CD4-positive, alpha-beta T cell treated with Interleukin-21 for 1 hour (primary cell): ENCODE results near the gene CS.
"Not testable (repeated sequence)": the region's sequence is repeated elsewhere in the genome, so short reads cannot be mapped to it uniquely, and the experiment has no call there.

Experiments
- DNase-seq: peaks from one replicate; pipeline ENCODE4 v3.0.0-alpha.2; 2020

Gene CS

DNA sequence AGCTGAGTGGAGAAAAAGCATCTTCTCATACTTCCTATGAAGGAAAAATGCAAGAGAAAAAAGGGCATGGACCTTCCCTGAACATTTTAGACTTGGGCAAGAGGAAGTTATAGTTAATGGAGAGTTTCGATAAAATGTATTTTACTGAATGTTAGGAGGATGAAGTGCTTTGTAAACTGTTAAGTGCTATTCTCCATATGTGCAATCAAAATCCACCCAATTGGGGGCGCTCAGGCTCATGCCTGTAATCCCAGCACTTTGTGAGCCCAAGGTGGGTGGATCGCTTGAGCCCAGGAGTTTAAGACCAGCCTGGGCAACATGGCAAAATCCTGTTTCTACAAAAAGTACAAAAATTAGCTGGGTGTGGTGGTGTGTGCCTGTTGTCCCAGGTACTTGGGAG, 17.5 kb upstream of the CS start:
- no peak for DNase-seq

DNA sequence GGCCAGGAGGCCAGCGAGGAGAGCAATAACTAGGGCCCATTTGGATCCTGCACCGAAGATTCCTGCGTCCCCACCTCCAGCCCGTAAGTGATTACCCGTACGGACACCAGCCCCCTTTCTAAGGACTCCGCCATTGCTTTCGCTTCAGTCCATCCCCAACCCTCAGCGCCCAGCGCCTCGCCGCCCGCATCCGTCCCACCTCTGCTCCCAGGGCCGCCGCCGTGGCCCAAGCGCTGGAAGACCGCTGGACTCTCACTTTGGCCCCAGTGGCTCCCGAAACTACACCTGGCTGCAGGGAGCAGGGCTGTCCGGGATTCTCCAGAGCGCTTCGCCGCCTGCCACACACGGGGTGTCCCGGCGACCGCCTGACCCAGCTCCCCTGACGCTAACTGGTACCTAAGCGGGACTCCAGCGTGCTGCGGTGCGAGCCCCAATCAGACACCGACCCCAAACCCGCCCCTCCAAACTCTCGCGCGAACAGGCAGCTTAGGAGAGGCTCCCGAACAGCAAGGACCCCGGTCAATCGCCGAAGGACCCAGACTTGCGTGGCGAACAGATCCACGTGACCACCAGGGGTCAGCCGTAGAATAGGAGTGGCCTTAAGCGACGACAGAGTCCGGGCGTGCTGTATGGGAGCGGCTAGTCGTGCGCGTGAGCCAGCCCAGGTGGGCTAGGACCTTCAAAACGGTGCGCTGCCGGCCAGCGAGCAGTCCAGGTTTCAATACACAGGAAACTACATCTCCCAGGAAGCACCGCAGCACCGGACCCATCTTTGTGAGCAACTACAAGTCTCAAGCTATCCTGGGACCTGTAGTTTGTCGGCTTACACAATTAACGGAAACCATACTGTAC, 15.7 kb upstream of the CS start, which contains the start of gene CNPY2:
CNPY2 (minus strand) TSS at position 367 of the 852 bp plus-strand sequence. CDS start 771 bp downstream, outside the sequence.
- DNase-seq: peak; percentile 96

DNA sequence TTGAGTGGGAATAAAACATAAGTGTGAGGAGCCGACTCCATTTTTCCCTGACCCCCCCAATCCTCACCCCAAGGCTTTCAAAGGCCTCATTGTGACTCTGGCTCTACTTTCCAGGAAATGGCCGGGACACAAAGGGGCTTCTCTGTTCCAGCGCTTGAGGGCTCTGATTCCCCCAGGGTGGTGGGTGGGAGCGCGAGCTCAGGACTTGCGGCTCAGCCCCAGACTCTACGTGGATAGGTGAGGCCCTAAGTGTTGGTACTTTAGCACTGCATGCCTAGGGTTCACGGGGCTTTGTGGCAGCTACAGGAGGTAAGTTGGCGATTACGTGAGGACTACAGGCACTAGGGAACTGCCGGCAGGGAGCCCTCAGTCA, 15.1 kb upstream of the CS start:
- DNase-seq: no peak

DNA sequence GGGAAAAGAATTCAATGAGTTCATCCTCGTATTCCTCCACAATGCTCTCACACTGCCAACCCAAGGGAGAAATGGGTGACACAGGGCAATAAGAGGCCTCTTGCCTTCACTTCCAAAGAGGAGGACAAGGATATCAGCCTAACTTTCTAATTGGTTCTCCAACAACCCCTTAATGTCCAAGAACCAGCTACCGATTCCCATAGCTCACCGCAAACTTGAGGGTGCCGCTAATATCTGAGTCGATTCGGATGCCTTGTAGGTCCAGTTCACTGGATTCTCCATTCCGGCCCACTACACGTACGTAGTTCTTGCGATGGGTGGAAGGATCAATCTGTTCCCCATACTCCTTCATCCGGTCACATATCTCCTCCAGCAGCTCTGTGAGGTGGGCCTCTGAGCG, 10.9 kb upstream of the CS start:
- DNase-seq: no peak

GRCh38 chr12:56308714-56309113, 8.6 kb upstream of the CS start:
- no peak for DNase-seq

GRCh38 chr12:56307221-56307965, 7.3 kb upstream of the CS start:
- no peak for DNase-seq

- no peak for DNase-seq
These were observed 4.9 kb upstream of the CS start for GRCh38 chr12:56304872-56305590.

- DNase-seq: no peak
These were observed 4.1 kb upstream of the CS start for GRCh38 chr12:56304276-56304675.

- DNase-seq: no peak
These were observed 724 bp upstream of the CS start for GRCh38 chr12:56300644-56301464.

DNA sequence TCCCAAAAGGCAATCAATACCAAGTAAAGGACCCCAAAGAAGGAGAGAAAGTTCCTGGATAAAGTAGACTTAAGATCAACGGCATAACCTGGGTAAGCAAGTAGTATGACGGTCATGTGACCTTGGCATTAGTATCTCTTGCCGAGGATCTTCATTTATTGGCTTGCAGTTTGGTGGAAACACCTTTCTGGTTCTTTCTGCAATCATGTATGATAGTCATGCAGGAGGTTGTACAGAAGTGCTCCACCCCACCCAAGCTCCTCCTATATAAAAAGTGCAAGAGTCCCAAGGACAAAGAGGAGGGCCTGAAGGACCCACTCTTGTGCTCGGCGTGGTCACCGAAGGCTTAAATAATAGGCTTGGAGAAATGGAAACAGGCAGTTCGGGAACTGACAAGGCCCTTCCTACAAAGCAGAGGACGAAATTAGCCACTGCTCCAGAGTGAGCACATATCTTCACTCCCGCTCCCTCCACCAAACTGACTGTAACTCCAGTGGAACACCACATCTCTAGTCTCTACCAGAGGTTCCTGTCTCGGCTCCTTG, 750 bp downstream of the CS start:
- peak; percentile 60 for DNase-seq

GRCh38 chr12:56298828-56299227, 1.3 kb downstream of the CS start:
- DNase-seq: no peak

GRCh38 chr12:56297400-56297799, 2.7 kb downstream of the CS start:
- DNase-seq: no peak

DNA sequence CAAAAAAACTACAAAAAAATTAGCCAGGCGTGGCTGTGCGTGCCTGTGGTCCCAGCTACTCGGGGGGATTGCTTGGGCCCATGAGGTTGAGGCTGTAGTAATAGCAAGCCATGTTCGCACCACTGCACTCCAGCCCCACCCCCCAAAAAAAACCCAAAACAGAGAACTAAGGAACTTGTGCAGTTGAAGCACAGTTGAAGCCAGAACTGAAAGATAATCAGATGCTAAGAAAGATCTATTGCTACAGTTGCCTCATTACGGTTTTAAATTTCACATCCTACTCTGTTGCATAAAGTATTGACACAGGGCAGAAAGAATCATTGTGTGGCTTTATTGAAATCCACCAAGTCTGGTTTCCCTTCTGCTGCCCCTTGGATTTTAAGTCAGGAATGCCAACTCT, 3.8 kb downstream of the CS start:
- no peak for DNase-seq

- DNase-seq: no peak
These were observed 6.3 kb downstream of the CS start for GRCh38 chr12:56293795-56294194.

- DNase-seq: no peak
These were observed 11.3 kb downstream of the CS start for GRCh38 chr12:56288705-56289387.

GRCh38 chr12:56286044-56286830, 13.9 kb downstream of the CS start:
- DNase-seq: no peak

- not testable (repeated sequence) for DNase-seq
These were observed 15.9 kb downstream of the CS start for GRCh38 chr12:56284263-56284662.

DNA sequence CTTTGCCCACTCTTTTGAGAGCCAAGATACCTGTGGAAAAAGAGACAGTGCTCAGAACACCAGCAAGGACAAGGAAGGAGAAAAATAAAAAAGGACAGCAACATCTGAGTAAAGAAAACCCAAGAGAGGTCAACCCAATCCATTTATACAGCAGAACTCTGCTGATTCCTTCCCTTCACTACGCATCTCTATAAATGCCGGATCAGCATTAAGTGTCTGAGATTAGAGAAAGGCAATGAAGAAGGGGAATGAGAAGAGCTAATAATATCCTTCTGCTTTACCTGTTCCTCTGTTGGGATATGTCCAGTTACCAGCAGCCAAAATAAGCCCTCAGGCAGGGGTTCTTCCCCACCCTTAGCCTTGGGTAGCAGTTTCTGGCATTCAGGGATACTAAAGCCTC, 17.6 kb downstream of the CS start:
- no peak for DNase-seq

- DNase-seq: no peak
These were observed 18.1 kb downstream of the CS start for GRCh38 chr12:56282030-56282429.

- no peak for DNase-seq
These were observed 19.3 kb downstream of the CS start for GRCh38 chr12:56280849-56281248.

DNA sequence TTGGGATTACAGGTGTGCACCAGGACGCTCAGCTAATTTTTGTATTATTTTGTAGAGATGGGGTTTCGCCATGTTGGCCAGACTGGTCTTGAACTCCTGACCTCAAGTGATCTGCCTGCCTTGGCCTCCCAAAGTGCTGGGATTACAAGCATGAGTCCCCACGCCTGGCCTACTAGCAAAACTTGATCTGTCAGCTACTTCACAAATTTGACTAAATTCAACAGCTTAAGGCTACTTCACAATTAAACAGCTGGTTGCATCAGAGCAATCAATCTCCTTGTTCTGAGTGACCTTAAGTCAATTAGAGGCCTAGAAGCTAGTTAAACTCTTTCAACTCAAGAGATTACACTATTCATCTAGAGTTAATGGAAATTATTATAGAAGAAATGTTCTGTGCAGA, 21.2 kb downstream of the CS start:
- no peak for DNase-seq
